PFSK-1 (cell line): ENCODE data around the gene TRPM3.

Source experiments
- FOXP2 ChIP-seq: optimal IDR thresholded peaks from 2 replicates; pipeline ENCODE3; 2011; ENCODE audit warnings: borderline replicate concordance, control low read depth, inconsistent platforms; ENCODE audit not compliant: insufficient read depth; ENCODE audit errors: extremely low read length, extremely low read depth
- POLR2AphosphoS5 ChIP-seq: IDR thresholded peaks from 2 replicates; pipeline ENCODE4 v1.6.1; 2012; ENCODE audit warnings: low read depth, mild to moderate bottlenecking, control low read depth, low read length, moderate library complexity
- REST ChIP-seq, 2 experiments: IDR thresholded peaks; 2 replicates each; pipeline versions ENCODE4 v1.6.1 to v1.8.0; 2011 to 2012; ENCODE audit warnings: low read depth in 2 of 2, low read length in 2 of 2, control low read depth in 1 of 2, inconsistent platforms in 1 of 2, mild to moderate bottlenecking in 1 of 2, moderate library complexity in 1 of 2; ENCODE audit not compliant: insufficient read depth in 1 of 2
- SIN3A ChIP-seq: IDR thresholded peaks from 2 replicates; pipeline ENCODE4 v1.6.1; 2012; ENCODE audit warnings: mild to moderate bottlenecking, low read length, moderate library complexity, borderline replicate concordance; ENCODE audit not compliant: insufficient read depth
- TAF1 ChIP-seq: IDR thresholded peaks from 2 replicates; pipeline ENCODE4 v1.6.1; 2012; ENCODE audit warnings: low read length, control low read depth, borderline replicate concordance; ENCODE audit not compliant: insufficient read depth

Gene TRPM3

GRCh38 chr9:70484232-70485130 is 636.9 kb downstream of the TRPM3 start:
- TF ChIP-seq SIN3A (no peak), REST (IDR thresholded peaks at IDR 0.05; ENCODE audit: insufficient read depth in 1 of 2, low read depth in 2 of 2, low read length in 2 of 2) (no peak), TAF1 (no peak), FOXP2 (no peak), POLR2AphosphoS5 (no peak)

GRCh38 chr9:70481471-70481870 is 640.0 kb downstream of the TRPM3 start:
- TF ChIP-seq TAF1 (no peak), FOXP2 (no peak)

- peak; percentile 22; the same call in 1 of the 2 replicates for TF ChIP-seq POLR2AphosphoS5
- no peak for TF ChIP-seq TAF1
- TF ChIP-seq FOXP2: peak; percentile 68
- TF ChIP-seq REST (IDR thresholded peaks at IDR 0.05; ENCODE audit: insufficient read depth in 1 of 2, low read depth in 2 of 2, low read length in 2 of 2): no peak
- no peak for TF ChIP-seq SIN3A
These were observed 640.9 kb downstream of the TRPM3 start for GRCh38 chr9:70480405-70480980.

GRCh38 chr9:70479880-70480291 is 641.5 kb downstream of the TRPM3 start:
- TF ChIP-seq POLR2AphosphoS5: no peak
- no peak for TF ChIP-seq REST (IDR thresholded peaks at IDR 0.05; ENCODE audit: insufficient read depth in 1 of 2, low read depth in 2 of 2, low read length in 2 of 2)
- TF ChIP-seq TAF1: no peak
- no peak for TF ChIP-seq FOXP2
- no peak for TF ChIP-seq SIN3A
